Stimulated activated CD4-positive, alpha-beta T cell treated with anti-CD3 and anti-CD28 coated beads, Interleukin-2, amount 100 ng/mL, for 4 hours (primary cell): ENCODE results near the gene KCTD13.
"Not testable (repeated sequence)": the region's sequence is repeated elsewhere in the genome, so short reads cannot be mapped to it uniquely, and the experiment has no call there.

ENCODE experiments used
- DNase-seq: peaks from one replicate; pipeline ENCODE4 v3.0.0-alpha.2; 2020; ENCODE audit warnings: low read depth

KCTD13 gene

DNA sequence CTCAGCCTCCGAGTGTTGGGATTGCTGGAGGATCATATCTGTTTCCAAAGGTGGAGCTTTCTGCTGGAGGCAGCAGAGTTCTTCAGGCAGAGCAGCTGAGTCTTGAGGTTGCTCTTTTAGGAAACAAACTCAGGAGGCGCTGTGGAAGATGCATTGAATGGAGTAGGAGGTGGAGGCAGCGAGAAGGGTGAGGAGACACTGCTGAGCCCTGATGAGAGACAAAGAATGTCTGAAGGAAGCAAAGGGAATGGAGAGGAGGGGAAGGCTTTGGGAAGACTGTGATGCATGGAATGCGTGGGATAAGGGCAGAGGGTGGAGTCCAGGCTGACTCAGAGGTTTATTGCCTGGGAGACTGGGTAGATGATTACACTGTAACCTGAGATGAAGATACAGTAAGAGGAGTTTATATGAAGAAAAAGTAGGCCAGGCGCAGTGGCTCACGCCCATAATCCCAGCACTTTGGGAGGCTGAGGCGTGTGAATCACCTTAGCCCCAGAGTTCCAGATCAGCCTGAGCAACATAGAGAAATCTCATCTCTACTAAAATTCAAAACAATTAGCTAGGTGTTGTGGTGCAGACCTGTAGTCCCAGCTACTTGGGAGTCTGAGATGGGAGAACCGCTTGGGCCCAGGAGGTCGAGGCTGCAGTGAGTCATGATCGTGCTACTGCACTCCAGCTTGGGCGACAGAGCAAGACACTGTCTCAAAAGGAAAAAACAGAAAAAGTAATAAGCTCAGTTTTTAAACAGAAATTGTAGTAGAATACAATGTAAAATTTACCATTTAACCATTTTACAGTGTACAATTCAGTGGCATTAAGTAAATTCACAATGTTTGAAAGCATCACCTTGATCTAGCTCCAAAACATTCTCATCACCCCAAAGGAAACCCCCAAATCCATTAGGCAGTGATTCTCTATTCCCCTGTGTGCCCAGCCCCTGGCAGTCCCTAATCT, 18.1 kb upstream of the KCTD13 start:
- DNase-seq: no peak

DNA sequence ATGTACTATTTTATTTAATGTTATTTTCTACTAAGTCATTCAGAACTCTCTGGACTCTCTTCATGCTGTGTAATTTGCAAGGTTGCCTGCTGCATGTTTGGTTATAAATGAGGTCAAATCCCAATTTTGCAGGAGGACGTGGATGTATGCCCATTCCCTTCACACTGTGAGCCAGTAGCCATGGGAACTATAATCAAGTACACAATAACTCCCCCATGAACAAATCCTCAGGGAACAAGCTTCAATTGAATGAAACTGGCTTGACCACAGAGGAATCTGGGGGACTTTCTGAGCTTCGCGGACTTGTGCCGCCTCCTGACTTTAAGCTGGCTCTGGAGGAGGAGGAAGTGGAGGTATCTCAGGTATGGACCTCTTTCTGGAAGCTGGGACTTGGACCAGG, 14.6 kb upstream of the KCTD13 start:
- DNase-seq: no peak

DNA sequence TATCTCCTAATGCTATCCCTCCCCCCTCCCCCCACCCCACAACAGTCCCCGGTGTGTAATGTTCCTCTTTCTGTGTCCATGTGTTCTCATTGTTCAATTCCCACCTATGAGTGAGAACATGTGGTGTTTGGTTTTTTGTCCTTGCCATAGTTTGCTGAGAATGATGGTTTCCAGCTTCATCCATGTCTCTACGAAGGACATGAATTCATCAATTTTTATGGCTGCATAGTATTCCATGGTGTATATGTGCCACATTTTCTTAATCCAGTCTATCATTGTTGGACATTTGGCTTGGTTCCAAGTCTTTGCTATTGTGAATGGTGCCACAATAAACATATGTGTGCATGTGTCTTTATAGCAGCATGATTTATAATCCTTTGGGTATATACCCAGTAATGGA, 5.7 kb upstream of the KCTD13 start:
- DNase-seq: not testable (repeated sequence)

- no peak for DNase-seq
Observed at GRCh38 chr16:29927070-29927905, 1.3 kb upstream of the KCTD13 start.

DNA sequence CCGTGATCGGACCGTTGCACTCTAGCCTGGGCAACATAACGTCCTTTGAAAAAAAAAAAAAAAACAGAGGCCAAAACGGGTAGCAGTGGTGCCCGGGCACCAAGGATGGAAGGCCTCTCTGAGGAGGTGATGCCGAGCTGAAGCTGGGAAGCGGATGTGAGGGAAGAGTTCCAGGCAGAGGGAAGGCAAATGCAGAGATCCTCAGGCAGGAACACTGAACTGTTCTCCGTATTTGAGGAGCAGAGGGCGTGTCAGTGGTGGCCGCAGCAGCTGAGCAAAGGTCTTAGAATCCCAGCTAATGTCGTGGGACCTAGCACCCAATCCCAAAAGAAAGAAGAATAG, 656 bp upstream of the KCTD13 start:
- DNase-seq: no peak

DNA sequence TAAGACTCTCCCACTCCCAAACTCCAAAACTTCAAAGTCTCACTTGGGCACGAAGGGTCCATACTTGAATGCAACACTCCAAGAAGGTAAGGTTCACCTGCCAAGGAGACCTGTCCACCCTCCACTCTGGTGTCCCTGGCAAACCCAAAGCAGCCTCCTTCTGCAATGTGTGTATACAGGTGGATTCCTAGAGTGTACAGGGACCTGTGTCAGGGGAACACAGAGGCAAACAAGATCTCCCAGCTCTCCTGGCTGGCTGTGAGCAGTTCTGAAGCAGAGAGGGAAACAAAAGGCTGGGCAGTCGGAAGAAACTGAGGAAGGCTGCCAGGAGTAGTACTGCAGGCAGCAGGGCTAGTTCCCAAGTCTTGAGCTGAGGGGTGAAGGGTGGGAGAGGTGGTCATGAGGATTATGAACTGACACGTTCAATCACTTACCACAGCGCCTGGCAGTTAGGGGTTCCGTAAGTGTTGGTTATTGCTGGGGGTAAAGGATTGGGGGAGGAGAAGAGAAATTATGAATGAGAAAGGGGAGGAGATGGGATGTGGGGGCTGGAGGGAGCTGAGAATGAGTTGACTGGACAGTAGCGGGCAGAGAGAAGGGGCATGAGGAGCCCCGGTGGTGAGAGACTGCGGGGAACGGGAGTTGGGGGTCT, 795 bp downstream of the KCTD13 start:
- no peak for DNase-seq

DNA sequence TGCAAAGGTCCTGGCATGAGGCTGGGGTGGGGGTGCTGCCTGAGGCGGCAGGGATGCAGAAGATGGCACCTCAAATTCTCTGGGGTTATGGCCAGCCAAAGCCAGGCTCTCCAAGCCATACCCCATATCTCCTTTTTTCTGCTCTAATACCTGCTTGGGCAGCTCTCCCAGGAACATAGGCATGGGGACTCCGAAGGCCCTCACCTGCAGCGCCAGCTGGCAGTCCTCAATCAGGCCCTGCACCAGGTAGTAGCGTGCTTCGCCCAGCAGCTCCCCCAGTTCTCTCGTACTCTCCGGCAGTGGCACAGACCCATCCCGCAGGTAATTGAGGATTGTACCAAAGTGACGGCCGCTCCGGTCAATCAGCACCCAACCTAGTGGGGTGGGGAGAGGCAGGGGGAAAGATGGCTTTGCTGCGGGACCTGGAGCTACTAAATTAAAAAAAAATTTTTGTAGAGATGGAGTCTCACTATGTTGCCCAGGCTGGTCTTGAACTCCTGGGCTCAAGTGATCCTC, 3.0 kb downstream of the KCTD13 start:
- DNase-seq: no peak

GRCh38 chr16:29922326-29922725, 3.7 kb downstream of the KCTD13 start:
- no peak for DNase-seq

DNA sequence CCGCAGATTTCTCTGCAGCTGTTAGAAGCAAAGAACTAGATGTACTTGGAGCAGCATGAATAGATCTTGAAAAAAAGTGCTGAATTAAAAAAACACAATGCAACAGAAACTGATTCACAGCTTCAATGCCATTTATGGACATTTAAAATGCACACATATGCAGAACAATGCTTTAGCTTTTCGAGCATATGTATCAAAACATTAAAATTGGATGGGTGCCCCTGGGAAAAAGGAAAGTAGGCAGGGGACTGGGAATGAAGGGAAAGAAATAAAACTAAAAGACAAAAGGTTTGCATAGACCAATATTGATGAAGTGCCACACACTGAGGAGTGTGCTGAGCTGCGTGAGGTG, 5.0 kb downstream of the KCTD13 start:
- no peak for DNase-seq

- no peak for DNase-seq
Observed at GRCh38 chr16:29920288-29921033, 5.6 kb downstream of the KCTD13 start.

DNA sequence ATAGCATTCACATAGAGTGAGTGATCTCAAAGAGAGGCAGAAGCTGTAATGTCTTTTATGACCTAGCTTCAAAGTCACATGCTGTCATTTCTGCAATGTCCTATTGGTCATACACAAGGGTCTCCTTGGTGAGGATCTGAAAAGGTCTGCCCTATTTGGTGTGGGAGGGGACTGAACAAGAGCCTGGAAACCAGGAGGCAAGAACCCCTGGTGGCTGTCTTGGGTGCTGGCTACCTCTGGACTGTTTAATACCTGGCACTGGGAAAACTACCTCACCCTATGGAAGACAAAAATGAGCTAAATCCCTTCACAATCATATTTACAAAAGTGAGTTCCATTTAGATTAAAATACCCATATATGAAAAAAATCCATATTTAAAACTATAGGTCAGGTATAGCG, 9.0 kb downstream of the KCTD13 start:
- DNase-seq: no peak

GRCh38 chr16:29915590-29916247, 10.3 kb downstream of the KCTD13 start:
- DNase-seq: no peak

GRCh38 chr16:29913514-29913913, 12.5 kb downstream of the KCTD13 start:
- DNase-seq: no peak

- no peak for DNase-seq
Observed at GRCh38 chr16:29912087-29912486, 13.9 kb downstream of the KCTD13 start.

GRCh38 chr16:29911676-29912010, 14.4 kb downstream of the KCTD13 start:
- no peak for DNase-seq

- no peak for DNase-seq
Observed at GRCh38 chr16:29910819-29911675, 15.0 kb downstream of the KCTD13 start.

- DNase-seq: not testable (repeated sequence)
Observed at GRCh38 chr16:29909851-29910250, 16.2 kb downstream of the KCTD13 start.

- DNase-seq: no peak
Observed at GRCh38 chr16:29909391-29909790, 16.6 kb downstream of the KCTD13 start.

- no peak for DNase-seq
Observed at GRCh38 chr16:29908719-29909220, 17.3 kb downstream of the KCTD13 start.

DNA sequence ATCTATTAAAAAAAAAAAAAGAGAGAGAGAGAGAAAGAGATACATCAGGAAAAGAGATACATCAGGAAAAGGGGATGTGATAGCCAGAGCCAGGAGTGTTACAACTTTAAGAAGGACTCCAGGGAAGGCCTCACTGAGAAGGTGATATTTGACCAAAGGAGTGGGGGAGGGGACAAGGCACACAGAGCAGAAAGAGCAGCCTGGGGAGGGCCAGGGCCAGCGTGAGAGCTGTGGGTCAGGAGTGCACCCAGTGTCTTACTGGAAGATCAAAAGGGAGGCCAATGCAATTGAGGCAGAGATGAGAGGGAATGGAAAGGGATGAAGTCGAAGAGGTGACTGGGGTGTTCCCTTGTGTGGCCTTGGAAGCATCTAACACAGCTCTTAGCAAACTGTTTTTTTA, 18.1 kb downstream of the KCTD13 start:
- DNase-seq: no peak
